GM12865 (cell line): ENCODE measurements around the gene HGF.
A peak's percentile ranks its signal among the peaks of the same experiment; 100 is the strongest.

Source experiments
- DNase-seq: peaks from one replicate; pipeline ENCODE4 v3.0.0; 2010; ENCODE audit warnings: low read depth
- H3K4me3 ChIP-seq: 2 replicates; pipeline ENCODE4 v1.5.1; 2011; ENCODE audit warnings: mild to moderate bottlenecking, low read depth, low read length, control low read depth
- TF ChIP-seq, protein P1 (sequence below): IDR thresholded peaks from 2 replicates; pipeline ENCODE4 v1.5.1; 2011; ENCODE audit warnings: low read length, control low read depth, low read depth, inconsistent platforms; ENCODE audit not compliant: insufficient read depth; ENCODE audit errors: missing control alignments

The HGF gene

DNA sequence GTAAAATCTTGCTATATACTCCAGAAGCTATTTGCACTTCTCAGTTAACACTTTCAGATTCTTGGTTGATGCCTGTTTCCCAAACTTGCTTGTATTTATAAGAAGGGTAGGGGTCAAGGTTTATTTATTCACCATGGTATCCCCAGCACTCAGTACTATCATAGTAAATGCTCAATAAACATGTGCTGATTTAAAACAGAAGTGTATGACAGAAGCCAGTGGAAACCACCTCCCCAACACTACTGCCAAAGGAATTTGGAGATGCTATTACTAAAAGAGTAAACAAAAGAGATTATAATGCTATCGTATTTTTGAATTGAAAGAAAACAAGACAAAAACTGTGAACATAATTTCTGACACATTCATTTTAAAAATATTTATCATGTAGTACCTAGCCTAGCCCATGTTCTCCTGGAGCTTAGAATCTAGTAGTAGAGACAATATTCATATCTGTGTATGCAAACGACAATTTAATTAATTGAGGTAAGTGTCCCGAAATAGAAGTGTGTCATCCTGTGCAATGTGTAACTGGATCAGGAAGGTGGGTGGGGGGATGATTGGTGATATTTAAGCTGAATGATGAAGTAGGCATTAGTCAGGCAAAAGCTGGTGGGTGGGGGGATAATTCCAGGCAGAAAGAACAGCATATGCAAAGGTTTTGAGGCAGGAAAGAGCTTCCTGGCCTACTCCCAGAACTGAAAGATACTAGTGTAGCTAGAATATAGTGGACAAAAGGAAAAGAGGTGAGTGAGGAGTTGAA is 77.5 kb downstream of the HGF start:
- no peak overlapping the region for H3K4me3 ChIP-seq
- TF ChIP-seq, protein P1, sequence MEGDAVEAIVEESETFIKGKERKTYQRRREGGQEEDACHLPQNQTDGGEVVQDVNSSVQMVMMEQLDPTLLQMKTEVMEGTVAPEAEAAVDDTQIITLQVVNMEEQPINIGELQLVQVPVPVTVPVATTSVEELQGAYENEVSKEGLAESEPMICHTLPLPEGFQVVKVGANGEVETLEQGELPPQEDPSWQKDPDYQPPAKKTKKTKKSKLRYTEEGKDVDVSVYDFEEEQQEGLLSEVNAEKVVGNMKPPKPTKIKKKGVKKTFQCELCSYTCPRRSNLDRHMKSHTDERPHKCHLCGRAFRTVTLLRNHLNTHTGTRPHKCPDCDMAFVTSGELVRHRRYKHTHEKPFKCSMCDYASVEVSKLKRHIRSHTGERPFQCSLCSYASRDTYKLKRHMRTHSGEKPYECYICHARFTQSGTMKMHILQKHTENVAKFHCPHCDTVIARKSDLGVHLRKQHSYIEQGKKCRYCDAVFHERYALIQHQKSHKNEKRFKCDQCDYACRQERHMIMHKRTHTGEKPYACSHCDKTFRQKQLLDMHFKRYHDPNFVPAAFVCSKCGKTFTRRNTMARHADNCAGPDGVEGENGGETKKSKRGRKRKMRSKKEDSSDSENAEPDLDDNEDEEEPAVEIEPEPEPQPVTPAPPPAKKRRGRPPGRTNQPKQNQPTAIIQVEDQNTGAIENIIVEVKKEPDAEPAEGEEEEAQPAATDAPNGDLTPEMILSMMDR = no peak
- DNase-seq = no peak

DNA sequence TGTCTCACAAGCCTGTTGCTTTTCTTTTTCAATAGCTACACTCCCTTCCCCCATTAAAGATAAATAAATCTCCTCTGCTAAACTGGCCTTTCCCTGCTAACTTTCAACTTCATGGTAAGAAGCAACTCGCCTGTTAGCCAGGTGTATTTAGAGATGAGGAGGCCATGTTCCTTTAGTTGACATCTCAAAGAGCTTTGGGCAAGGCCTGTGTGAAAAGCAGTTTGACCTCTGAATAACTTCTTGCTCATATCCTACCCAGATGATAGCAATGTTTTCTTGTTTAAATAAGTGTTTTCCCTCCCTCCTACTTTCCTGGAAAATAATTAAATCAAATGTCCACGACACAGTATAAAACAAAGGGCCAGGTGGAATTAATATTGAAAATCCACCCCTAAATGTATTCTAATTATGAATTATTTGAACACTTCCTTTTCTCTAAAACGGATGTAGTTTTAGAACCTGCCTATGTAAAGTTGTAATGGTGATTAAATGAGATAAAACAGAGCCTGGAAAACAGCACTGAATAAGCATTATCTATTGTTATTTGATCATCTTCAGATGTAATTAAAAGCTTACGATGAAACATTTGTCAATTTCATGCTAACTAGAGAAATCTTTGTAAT is 78.5 kb downstream of the HGF start:
- peak overlapping the region; percentile 18 for H3K4me3 ChIP-seq
- TF ChIP-seq, protein P1 = no peak
- no peak for DNase-seq

DNA sequence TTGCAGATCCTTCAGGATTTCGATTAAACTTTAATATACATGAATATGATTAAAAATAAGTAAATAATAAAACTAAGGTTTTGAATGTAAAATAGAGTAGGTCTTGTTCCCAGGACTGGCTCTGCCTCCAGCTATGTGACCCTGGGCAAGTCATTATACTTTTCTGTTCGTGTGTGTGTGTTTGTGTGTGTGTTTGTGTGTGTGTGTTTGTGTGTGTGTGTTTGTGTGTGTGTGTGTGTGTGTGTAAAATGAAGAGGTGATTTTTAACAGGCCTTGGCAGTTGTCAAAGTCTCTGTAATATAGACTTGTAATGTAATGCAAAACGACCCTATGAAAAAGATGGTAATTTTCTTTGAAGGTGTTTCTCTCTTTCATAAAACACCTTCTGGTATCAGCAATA is 79.2 kb downstream of the HGF start:
- H3K4me3 ChIP-seq = no peak overlapping the region
- no peak for DNase-seq
- TF ChIP-seq, protein P1 = no peak

DNA sequence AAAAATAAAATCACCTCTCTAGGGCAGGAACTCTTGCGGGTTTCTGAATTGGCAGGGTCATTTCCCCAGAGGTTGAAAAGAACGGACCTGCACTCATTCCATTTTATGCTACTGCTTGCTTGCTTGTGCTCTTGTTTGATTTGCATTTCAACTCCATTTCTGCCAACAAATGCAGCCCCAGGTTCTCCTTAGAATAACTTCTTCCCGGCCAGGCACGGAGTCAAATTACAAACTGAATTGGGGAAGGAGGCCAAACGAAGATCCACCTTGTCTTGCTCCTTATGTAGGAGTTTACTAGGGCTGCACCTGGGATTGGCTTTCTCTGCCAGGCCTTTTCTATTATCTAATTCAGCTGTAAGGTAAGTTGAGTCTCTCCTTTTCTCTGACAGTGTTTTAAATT is 79.6 kb downstream of the HGF start:
- TF ChIP-seq, protein P1 = no peak

DNA sequence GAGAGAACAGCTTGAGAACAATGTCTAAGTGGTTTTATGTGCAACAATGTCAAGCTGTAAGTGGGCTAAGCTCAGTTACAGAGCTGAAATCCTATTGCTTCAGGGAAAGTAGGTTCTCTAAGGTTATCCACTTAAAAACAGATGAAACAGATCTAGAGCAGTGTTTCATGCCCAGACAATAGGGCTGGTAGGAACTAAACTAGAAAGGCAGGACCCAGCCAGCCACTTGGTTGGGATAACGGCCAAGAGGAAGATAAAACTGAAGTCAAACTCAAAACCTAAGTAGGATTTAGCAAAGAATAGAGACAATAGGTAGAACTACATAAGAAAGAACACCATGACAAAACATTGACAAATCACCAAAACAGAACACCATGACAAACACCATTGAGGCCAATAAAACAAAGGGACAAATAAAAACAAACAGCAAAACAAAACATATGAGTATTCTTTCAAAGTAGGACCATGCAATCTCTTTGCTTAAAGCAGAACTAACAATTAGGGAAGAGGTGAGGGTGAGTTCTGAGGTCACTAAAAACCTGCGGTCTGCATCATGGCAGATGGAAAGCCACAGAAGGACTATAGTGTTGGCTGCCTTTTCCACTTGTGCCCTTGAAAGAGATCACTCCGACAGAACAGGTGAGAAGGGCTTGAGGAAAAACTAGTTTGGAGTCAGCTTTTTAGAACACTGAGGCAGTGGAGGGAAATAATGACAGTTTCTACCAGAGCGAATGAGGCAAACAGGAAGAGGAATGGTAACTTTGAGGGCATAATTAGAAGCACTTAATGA is 81.0 kb downstream of the HGF start:
- no peak for DNase-seq
- TF ChIP-seq, protein P1 = no peak
- no peak overlapping the region for H3K4me3 ChIP-seq

More for the DNA sequence above, 79.6 kb downstream of the HGF start:
- DNase-seq = no peak
- no peak overlapping the region for H3K4me3 ChIP-seq

DNA sequence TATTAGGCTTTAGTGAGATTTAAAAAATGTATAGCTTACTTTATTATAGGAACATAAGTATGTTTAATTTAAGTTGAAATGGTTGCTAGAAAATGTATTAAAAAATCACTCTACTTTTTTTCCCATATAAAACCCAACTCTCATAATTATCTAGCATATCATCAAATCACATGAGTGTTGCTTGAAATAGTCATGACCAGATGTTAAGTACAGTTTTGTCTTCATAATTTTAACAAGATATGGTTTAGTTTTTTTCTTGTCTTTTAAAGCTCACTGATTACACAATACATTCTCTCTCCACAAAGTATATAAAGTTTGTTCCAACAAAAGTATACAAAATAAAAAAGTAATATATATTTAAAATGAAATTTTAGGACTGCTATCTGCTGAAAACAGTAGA is 82.8 kb downstream of the HGF start:
- TF ChIP-seq, protein P1 = no peak
- no peak overlapping the region for H3K4me3 ChIP-seq
- no peak for DNase-seq
